ENCODE results near the gene ITGA4. TPM values are rescaled to one million over a fixed set of nuclear protein-coding genes. Genes with fewer than 3 reads are reported as not detected.

ITGA4 gene
- total RNA-seq, 1 donor from 2014 or later: 174 TPM

DNA sequence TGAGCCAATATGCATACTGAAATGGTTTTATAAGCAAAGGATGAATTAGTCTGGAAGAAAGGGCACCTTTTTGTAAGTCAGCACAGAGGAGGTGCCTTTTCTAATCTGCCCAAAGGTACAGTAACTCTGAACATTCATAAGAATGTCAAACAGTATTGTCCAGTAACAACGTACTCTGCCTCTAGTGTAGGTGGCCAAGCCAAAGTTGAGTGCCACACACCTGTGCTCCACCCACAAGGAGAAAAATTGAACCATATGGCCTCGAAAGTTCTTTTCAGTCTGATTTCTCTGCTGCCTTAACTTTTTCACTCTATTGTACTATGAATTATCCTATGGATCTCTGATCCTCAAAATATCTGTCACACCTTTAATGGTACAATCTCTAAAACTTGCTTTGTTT is 112.9 kb downstream of the ITGA4 start:
- intact Hi-C loops (cut with micrococcal nuclease): loop anchor here (5.0 kb wide), 1 partner anchor 382 kb away; no protein-coding TSS in a partner anchor

DNA sequence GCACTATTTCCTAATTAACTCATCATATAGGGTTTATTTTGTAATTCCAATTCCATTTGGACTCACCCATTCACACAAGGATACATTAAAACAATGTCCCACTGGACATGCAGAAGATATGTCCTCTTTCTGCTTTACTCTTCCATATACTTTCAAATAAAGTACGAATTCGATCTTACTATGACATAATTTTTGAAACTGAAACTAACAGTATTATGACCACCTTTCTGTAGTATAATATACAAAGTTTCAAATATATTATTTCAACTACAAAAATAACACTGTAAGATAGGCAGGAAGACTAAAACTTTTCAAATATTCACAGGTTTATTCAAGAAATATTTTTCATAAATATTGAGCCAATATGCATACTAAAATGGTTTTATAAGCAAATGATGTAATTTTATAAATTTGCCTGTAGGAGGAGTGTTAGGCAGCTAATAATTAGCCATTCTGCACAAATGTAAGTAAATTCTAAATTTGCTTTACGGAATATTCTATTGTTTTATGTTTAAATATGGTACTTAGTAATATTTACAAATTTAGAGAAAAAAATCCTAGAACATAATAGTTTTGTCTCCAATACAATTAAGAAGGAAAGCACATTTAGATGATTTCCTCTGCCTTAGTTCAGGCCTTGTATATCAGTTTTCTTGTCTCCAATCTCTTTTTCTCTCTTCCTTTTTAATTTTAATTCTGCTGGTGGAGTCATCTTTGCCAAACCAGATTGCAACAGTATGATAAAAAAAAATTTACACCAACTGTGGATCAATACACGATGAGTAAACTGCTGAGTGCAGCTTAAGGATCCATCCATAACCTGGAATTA is 113.9 kb downstream of the ITGA4 start:
- intact Hi-C loops (cut with micrococcal nuclease): loop anchor here (5.0 kb wide), 1 partner anchor 381 kb away; no protein-coding TSS in a partner anchor

DNA sequence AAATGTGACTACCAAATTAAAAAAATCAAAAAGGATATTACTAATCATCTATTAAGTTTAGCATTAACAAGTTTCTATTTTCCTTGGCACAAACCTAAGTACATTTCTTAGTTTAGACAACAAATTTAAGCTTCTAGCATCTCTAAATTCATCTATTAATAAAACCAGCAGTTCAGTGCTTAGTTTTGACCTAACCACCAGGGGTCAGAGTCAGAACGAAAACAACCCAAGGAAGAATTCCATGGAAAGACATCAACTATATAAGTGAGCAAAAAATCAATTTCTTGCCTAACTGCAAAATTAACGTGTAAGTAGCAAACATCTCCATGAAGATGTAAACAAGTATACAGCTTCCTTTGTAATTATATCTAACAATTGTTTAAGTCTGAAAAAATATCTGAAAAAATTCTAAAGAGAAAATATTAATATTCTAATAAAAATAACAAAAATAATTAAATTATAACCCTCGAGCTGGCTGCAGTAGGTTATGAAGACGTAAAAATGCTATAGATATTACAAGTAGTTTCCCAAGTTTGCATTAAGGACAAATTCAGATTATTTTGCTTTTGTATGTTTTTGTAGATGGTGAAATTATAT is 116.1 kb downstream of the ITGA4 start:
- intact Hi-C loops (cut with micrococcal nuclease): loop anchor here (1.0 to 5.0 kb wide), 2 partner anchors 142 to 379 kb away; no protein-coding TSS in a partner anchor

DNA sequence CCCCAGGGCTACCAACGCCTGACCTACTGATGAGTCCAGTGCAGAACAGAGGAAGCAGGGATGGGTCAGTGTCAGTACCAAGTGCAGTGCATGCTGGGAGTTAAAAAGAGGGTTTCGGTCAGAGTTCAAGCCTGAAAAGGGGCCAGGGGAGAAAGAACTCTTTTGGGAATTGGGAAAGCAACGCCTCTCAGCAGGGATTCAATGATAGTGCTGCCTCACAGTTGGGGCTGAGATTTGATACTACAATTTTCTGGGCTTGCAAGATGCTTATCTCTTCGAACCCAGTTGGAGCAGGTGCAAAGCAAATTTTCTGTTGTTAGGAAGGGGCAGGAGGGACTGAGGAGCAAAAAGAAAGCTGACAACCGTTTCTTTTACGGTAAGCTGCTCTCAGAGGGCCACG is 117.1 kb downstream of the ITGA4 start:
- intact Hi-C loops (cut with micrococcal nuclease): loop anchor here (5.0 kb wide), 1 partner anchor 378 kb away; no protein-coding TSS in a partner anchor

DNA sequence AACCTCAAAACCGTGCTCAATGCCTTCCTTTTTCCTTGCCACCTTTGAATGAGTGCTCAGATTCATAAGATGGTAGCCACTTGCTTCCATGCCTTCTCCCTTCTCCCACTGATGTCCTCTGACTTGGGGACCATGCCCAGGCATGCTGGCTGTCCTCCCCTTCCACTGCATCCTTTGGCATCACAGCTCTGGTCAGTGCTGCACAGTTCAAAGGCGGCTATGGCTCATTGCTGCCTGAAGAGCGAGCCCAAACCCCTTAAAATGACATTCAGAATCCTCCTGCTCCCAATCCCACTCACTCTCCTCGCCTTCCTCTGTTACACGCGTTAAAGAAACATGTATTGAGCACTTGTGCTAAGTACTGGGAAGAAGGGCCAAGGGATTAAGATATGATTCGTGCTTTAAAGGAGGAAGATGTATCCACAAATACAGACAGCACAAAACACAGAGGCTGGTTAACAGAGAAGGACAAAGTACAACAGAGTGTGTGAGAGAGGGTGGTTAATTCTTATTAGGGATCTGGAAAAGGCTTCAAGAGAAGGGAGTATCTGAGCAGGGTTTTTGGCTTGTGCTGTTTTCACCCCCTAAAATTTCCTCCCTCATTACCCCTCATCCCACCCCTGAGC is 118.0 kb downstream of the ITGA4 start:
- intact Hi-C loops (cut with micrococcal nuclease): no loop called here

DNA sequence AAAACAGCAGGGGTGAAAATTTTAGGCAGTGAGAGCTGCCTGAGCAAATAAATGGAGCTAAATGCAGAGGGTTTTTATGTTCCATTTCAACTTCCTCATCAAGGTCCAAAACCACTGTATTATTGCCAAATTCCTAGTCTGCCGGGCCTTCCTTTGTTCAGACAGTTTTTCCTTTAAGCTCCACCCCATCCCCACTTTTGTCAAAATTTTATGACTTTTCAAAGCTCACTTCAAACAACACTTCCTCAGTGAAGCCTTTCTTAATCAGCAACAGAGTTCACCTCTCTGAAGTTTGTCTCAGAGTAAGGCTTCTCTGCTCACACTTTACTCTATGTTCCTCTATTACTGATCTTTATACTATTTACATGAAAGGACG is 118.5 kb downstream of the ITGA4 start:
- intact Hi-C loops (cut with micrococcal nuclease): no loop called here

DNA sequence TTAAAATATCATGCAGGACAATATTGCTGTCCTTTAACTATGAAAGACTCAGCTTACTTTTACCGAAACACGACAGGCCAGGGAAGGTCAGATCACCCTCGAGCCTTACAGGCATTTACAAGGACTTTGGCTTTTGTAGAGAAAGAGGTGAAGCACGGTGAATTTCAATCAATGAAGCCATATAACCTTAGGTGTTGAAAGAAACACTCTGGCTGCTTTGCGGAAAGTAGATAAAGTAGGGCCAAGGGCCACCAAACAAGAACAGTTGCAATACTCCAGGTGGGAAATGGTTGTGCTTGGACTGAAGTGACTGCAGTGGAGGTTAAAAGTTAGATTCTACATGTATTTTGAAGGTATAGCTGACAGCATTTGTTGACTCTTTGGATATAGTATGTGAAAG is 119.2 kb downstream of the ITGA4 start:
- intact Hi-C loops (cut with micrococcal nuclease): no loop called here

DNA sequence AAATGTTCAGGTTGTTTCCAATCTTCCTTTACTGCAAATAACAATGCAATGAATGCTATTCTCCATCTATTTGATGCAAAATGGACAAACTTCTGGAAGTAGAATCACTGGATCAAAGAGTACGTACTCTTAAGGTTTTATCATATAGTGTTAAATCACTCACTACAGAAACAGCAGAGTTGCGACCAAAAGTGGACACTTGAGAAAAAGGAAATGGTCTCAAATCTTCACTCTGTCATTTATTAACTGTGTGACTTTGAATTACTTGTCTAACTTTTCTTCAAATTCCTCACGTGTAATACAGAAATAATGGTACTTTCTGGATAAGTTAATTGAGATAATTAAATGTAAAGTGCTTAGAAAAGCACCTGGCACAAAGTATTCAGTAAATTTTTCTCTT is 121.6 kb downstream of the ITGA4 start:
- intact Hi-C loops (cut with micrococcal nuclease): no loop called here

DNA sequence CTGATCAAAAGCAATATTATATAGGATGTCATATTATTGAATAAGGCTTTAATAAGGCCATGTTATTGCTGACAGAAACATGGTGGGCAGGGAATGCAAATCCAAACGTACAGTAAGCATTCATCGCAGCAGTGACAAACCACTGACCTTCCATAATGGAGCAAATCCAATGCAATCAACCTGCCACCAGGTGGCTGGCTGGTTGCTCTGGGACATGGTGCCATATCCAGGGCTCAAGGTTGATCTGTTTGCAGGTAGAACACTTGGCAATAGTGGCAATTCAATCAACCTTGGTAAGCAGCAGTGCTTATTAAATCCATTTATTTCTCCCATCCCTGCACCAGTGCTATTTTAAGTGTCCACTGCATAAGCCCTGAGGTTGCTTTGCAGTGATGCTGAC is 124.3 kb downstream of the ITGA4 start:
- intact Hi-C loops (cut with micrococcal nuclease): no loop called here

DNA sequence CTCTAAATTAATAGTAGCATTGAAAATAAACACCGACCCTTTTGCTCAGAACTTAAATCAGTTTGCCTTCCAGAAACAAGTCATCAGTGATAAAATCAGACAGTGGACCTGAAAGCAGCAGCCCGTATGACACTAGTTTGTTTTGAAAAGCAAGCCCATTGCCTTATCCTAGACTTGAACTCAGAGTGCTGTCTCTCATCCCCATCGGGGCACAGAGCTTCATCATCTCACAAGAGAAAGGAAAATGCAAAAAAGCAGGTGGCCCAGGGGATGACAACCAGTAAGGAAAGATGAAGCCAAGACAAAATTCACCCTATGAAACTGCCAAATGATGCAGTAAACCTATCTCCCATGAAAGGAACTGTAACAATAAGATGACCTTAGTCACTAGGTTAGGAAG is 128.5 kb downstream of the ITGA4 start:
- intact Hi-C loops (cut with micrococcal nuclease): no loop called here

Other genes starting within 250 kb of the ITGA4 start
- 0.07 TPM in 1 of 2 replicates, not detected in the other for gene CERKL, start 199.7 kb downstream of the ITGA4 start, total RNA-seq
- gene NEUROD1, start 223.1 kb downstream of the ITGA4 start, total RNA-seq: not detected in 2 replicates

Measured in T-helper 1 cell treated with Interleukin-12 subunit alpha and Interleukin-12 subunit beta and Interleukin-4 antibody, amounts not matched to agents 30 ng/mL and 1 ng/mL, for 36 hours (primary cell).